Esophagus muscularis mucosa (tissue), 4 donors: ENCODE data around the gene KCP. TPM values are rescaled to one million over a fixed set of nuclear protein-coding genes. Genes with fewer than 3 reads are reported as not detected.

Experiments
- DNase-seq: peaks from one replicate; pipeline ENCODE4 v3.0.0-alpha.2; 2017; ENCODE audit errors: extremely low spot score
- H3K27ac ChIP-seq, 4 donors: fragments of 200-600 bp; sonication (generic); replicated peaks in 1 of 4; 1 replicate in 3 of 4; 2 replicates in 1 of 4; pipeline ENCODE4 v1.5.1; 2016 to 2019; ENCODE audit warnings: mild to moderate bottlenecking in 1 of 4
- H3K27me3 ChIP-seq, 4 donors: fragments of 200-600 bp; sonication (generic); one replicate each; pipeline versions ENCODE4 v1.5.1 to v1.6.0; 2016 to 2019
- H3K36me3 ChIP-seq, 4 donors: fragments of 200-600 bp; sonication (generic); one replicate each; pipeline ENCODE4 v1.5.1; 2016 to 2019
- H3K4me1 ChIP-seq, 4 donors: fragments of 200-600 bp; sonication (generic); one replicate each; pipeline ENCODE4 v1.5.1; 2016 to 2019
- H3K4me3 ChIP-seq, 4 donors: fragments of 200-600 bp; sonication (generic); 1 replicate in 2 of 4; 2 replicates in 2 of 4; pipeline ENCODE4 v1.5.1; 2016 to 2019; ENCODE audit warnings: mild to moderate bottlenecking in 4 of 4, moderate library complexity in 1 of 4
- H3K9me3 ChIP-seq, 4 donors: fragments of 200-600 bp; sonication (generic); 1 replicate in 3 of 4; 2 replicates in 1 of 4; pipeline ENCODE4 v1.5.1; 2016 to 2019
- EP300 ChIP-seq: sonication (generic); formaldehyde crosslinking; IDR thresholded peaks from one replicate; pipeline ENCODE4 v1.6.1; 2017; ENCODE audit warnings: antibody characterized with exemption
- POLR2A ChIP-seq: fragments of 450-650 bp; IDR thresholded peaks from one replicate; pipeline ENCODE4 v1.6.1; 2017; ENCODE audit warnings: antibody characterized with exemption, moderate library complexity, mild to moderate bottlenecking, low read depth
- POLR2AphosphoS5 ChIP-seq, 2 donors: sonication (generic); formaldehyde crosslinking; IDR thresholded peaks; one replicate each; pipeline ENCODE4 v1.6.1; 2017; ENCODE audit warnings: antibody characterized with exemption in 2 of 2
- WGBS: methylation state at CpG from one replicate; pipeline ENCODE4 v1.1.5; 2018; 5-methylcytosine and 5-hydroxymethylcytosine counted together
- intact Hi-C: fragments of 100-400 bp; cut with DNase I; formaldehyde crosslinking; loops from one replicate; pipeline ENCODE4 v1.15.1; 2023
- total RNA-seq, 4 donors: library from RNA; depleted of rRNA; stranded (reverse); fragments of >200 nt; gene quantifications; one replicate each; pipeline versions ENCODE4 v1.1.0 to v1.2.1, GENCODE V29; 2016
- TF ChIP-seq, protein P1 (sequence below), 3 experiments: fragments of 200-600 bp in 2 of 3; fragments of 450-650 bp in 1 of 3; sonication (generic) in 2 of 3; IDR thresholded peaks; one replicate each; pipeline ENCODE4 v1.5.1; 2017 to 2019; ENCODE audit warnings: antibody characterized with exemption in 3 of 3, mild to moderate bottlenecking in 2 of 3, moderate library complexity in 1 of 3

KCP gene
- total RNA-seq, 4 donors from 2014 or later: 0.13 to 0.66 (median 0.29) TPM; not detected in 1

DNA sequence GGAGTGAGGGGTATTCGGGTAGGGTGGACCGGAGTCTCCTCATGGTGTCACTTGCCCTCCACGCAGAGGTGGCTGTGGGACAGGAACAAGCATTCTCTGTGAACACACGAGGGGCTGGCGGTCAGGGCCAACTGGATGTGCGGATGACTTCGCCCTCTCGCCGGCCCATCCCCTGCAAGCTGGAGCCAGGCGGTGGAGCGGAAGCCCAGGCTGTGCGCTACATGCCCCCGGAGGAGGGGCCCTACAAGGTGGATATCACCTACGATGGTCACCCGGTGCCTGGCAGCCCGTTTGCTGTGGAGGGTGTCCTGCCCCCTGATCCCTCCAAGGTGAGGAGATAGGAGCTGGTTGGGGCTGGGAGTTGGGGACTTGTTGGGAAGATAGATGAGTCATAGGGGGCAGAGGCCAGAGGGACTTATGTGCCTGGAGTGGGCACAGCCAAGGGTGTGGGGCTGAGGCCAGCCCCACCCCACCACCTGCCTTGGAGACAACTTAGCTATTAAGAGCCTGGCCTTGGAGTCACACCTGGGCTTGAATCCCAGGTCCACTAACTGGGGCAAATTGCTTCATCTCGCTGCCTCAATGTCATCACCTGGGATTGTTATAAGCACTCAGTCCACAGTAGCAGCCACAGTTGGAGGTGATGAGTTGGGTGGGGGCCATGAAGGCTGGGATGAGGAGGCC, 66.4 kb downstream of the KCP start:
- H3K4me1 ChIP-seq: peaks cover under 1 to 12% (median 6%) of the 10 kb centered on the region in 4 donors
- H3K27me3 ChIP-seq: no peaks in the 10 kb centered on the region
- no peak for DNase-seq
- no peak overlapping the region for H3K4me3 ChIP-seq
- H3K27ac ChIP-seq: peak overlapping the region; percentile 34 to 98 (median 66)
- peaks cover 69 to 100% (median 99%) of the 10 kb centered on the region in 4 donors for H3K36me3 ChIP-seq
- no peak for TF ChIP-seq POLR2AphosphoS5 (IDR thresholded peaks at IDR 0.05)
- no peak for TF ChIP-seq POLR2A
- no peak for TF ChIP-seq EP300
- TF ChIP-seq, protein P1, sequence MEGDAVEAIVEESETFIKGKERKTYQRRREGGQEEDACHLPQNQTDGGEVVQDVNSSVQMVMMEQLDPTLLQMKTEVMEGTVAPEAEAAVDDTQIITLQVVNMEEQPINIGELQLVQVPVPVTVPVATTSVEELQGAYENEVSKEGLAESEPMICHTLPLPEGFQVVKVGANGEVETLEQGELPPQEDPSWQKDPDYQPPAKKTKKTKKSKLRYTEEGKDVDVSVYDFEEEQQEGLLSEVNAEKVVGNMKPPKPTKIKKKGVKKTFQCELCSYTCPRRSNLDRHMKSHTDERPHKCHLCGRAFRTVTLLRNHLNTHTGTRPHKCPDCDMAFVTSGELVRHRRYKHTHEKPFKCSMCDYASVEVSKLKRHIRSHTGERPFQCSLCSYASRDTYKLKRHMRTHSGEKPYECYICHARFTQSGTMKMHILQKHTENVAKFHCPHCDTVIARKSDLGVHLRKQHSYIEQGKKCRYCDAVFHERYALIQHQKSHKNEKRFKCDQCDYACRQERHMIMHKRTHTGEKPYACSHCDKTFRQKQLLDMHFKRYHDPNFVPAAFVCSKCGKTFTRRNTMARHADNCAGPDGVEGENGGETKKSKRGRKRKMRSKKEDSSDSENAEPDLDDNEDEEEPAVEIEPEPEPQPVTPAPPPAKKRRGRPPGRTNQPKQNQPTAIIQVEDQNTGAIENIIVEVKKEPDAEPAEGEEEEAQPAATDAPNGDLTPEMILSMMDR (IDR thresholded peaks at IDR 0.05): no peak
- intact Hi-C loops: no loop called here
- H3K9me3 ChIP-seq: no peaks in the 10 kb centered on the region
- 93% methylated on average over 7 of the region's 17 CpGs for WGBS

DNA sequence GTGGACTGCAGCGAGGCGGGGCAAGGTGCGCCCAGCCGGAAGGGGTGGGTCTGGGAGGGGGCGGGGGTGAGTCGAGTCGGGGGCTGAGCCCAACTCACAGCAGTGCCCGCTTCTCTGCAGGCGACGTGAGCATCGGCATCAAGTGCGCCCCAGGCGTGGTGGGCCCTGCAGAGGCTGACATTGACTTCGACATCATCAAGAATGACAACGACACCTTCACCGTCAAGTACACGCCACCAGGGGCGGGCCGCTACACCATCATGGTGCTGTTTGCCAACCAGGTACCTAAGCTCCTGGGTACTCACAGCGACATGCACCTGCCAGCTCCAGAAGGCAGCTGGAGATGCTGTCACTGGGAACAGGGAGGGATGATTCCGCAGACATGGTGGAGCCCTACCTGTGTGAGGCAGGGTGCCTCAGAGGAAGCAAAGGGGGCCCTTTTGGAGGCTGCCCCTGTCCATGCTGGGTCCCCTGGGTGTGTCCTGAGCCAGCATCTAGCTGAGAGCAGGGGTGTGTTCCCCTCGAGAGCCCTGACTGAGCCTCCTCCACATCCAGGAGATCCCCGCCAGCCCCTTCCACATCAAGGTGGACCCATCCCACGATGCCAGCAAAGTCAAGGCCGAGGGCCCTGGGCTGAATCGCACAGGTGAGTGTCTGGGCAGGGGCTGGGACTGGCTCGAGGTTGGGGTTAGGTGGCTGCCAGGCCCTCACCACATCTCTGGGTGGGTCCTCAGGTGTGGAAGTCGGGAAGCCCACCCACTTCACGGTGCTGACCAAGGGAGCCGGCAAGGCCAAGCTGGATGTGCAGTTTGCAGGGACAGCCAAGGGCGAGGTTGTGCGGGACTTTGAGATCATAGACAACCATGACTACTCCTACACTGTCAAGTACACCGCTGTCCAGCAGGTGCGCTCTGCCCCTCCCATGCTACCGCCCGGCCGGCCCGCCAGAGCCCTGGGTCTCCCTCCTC, 67.6 kb downstream of the KCP start:
- Histone ChIP-seq H3K4me1 (peaks cover 6 to 16% (median 11%) of the 10 kb centered on the region in 4 donors), H3K27ac (peak overlapping the region; percentile 41 to 98 (median 80)), H3K9me3 (no peaks in the 10 kb centered on the region), H3K27me3 (no peaks in the 10 kb centered on the region), H3K4me3 (no peak overlapping the region), H3K36me3 (peaks cover 69 to 100% (median 99%) of the 10 kb centered on the region in 4 donors)
- intact Hi-C loops: no loop called here
- 90% methylated on average over 13 of the region's 38 CpGs for WGBS
- TF ChIP-seq POLR2A: no peak
- no peak for DNase-seq

DNA sequence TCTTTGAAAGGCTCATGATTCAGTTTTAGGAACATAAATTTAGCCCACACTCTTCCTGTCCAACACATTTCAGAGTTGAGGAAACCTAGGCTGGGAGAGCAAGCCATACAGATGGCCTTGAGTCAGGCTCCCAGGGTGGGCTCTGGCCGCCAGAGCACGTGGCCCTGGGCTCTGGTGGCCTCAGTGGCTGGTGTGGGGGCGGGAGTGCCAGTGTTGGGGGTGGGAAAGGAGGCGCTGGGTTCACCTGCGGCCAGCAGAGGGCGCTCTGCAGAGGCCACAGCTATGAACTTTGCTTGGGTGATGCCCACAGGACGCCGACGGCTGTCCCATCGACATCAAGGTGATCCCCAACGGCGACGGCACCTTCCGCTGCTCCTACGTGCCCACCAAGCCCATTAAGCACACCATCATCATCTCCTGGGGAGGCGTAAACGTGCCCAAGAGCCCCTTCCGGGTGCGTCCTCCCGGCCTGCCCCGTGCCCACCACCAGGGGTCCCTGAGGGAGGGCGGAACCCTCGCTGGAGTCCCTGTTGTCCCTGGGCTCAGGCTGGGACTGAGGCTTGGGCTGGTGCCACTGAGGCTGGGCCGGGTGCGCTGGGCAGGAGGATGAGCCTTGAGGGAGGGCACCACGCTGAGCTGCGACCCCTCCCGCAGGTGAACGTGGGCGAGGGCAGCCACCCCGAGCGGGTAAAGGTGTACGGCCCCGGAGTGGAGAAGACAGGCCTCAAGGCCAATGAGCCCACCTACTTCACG, 68.4 kb downstream of the KCP start:
- DNase-seq: no peak
- WGBS: 51% methylated on average over 18 of the region's 35 CpGs
- Histone ChIP-seq H3K9me3 (no peaks in the 10 kb centered on the region), H3K4me1 (peaks cover 6 to 23% (median 15%) of the 10 kb centered on the region in 4 donors), H3K36me3 (peaks cover 69 to 100% (median 100%) of the 10 kb centered on the region in 4 donors), H3K4me3 (no peak overlapping the region), H3K27ac (peak overlapping the region; percentile 41 to 98 (median 80)), H3K27me3 (no peaks in the 10 kb centered on the region)
- TF ChIP-seq EP300 (no peak), POLR2AphosphoS5 (IDR thresholded peaks at IDR 0.05) (peak in 1 of 2 donors; percentile 39)
- TF ChIP-seq, protein P1 (IDR thresholded peaks at IDR 0.05): peak; percentile 49 to 97 (median 76)
- intact Hi-C loops: no loop called here

DNA sequence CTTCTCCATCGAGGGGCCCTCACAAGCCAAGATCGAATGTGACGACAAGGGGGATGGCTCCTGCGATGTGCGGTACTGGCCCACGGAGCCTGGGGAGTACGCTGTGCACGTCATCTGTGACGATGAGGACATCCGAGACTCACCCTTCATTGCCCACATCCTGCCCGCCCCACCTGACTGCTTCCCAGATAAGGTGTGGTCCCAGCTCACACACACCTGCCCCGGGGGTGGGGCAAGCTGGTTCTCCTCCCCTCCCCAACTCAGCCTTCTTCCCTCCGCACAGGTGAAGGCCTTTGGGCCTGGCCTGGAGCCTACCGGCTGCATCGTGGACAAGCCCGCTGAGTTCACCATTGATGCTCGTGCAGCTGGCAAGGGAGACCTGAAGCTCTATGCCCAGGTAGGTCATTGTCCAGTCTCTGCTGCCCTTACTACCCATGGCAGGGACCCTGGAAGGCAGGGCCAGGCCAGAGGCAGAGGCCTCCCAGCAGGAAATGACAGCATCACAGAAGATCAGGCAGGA, 69.3 kb downstream of the KCP start:
- Histone ChIP-seq H3K4me1 (peaks cover 10 to 32% (median 23%) of the 10 kb centered on the region in 4 donors), H3K4me3 (no peak overlapping the region), H3K27ac (peak overlapping the region; percentile 41 to 98 (median 80)), H3K36me3 (peaks cover 63 to 100% (median 99%) of the 10 kb centered on the region in 4 donors), H3K9me3 (no peaks in the 10 kb centered on the region), H3K27me3 (no peaks in the 10 kb centered on the region)
- WGBS: 80% methylated on average over 8 of the region's 17 CpGs
- TF ChIP-seq, protein P1 (IDR thresholded peaks at IDR 0.05): no peak
- TF ChIP-seq POLR2AphosphoS5 (IDR thresholded peaks at IDR 0.05): peak in 1 of 2 donors; percentile 28
- intact Hi-C loops: no loop called here
- no peak for DNase-seq
